Glutamatergic neuron (in vitro differentiated cells): ENCODE measurements around the gene TP53I11. TPM values are rescaled to one million over a fixed set of nuclear protein-coding genes. Genes with fewer than 3 reads are reported as not detected.

Experiments used
- DNase-seq: peaks from one replicate; pipeline ENCODE4 v3.0.0; 2022
- H3K27ac Mint-ChIP-seq: one replicate; pipeline ENCODE4 v1.8.0; 2020; ENCODE audit warnings: mild to moderate bottlenecking, mixed read lengths, inconsistent platforms; ENCODE audit not compliant: unreplicated experiment
- H3K27me3 Mint-ChIP-seq: one replicate; pipeline ENCODE4 v1.8.0; 2020; ENCODE audit warnings: mild to moderate bottlenecking, moderate library complexity, mixed read lengths, inconsistent platforms; ENCODE audit not compliant: unreplicated experiment
- H3K36me3 Mint-ChIP-seq: one replicate; pipeline ENCODE4 v1.8.0; 2020; ENCODE audit warnings: mild to moderate bottlenecking, mixed read lengths, inconsistent platforms; ENCODE audit not compliant: unreplicated experiment
- H3K4me1 Mint-ChIP-seq: one replicate; pipeline ENCODE4 v1.8.0; 2020; ENCODE audit warnings: mild to moderate bottlenecking, low read depth, mixed read lengths, inconsistent platforms; ENCODE audit not compliant: unreplicated experiment
- H3K4me3 Mint-ChIP-seq: one replicate; pipeline ENCODE4 v1.8.0; 2020; ENCODE audit warnings: mild to moderate bottlenecking, mixed read lengths, inconsistent platforms; ENCODE audit not compliant: unreplicated experiment
- H3K9me3 Mint-ChIP-seq: one replicate; pipeline ENCODE4 v1.8.0; 2020; ENCODE audit warnings: mild to moderate bottlenecking, moderate library complexity, mixed read lengths, inconsistent platforms; ENCODE audit not compliant: unreplicated experiment
- total RNA-seq: library from RNA; stranded (reverse); fragmentation: NEBNext Ultra II Directional; extraction: Animal tissue kit (Norgen Biotek cat#: 25700); gene quantifications from one replicate; pipeline ENCODE4 v1.2.1, GENCODE V29; 2021; ENCODE audit not compliant: unreplicated experiment
- TF ChIP-seq, protein P1 (sequence below): fragments of 200-600 bp; sonication (generic); IDR thresholded peaks from one replicate; pipeline ENCODE4 v1.5.0; 2021; ENCODE audit not compliant: partially characterized antibody, unreplicated experiment

Gene TP53I11
- total RNA-seq, 1 donor from 2014 or later: 420 TPM

DNA sequence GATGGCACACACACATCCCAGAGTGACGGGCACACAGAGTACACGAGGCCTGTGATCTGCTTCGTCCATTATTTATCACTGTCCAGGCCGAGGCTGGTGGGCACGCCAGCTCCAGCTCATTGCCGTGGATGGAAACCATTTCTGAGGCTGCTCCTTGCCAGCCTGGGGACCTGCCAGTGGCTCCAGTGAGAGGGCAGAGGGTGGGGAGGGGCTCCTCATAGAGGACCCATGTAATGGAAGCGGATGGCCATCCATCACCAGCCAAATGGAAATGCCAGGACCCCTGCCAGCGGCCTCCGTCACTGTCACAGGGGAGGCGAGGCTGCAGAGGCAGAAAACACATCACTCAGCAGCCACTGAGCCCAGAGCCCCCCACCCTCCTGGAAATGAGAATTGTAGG, 35.7 kb downstream of the TP53I11 start:
- H3K9me3 Mint-ChIP-seq: peaks cover 4% of the 10 kb centered on the region
- no peaks in the 10 kb centered on the region for H3K36me3 Mint-ChIP-seq
- no peak overlapping the region for H3K4me3 Mint-ChIP-seq
- no peak overlapping the region for H3K27ac Mint-ChIP-seq
- H3K27me3 Mint-ChIP-seq: peaks cover 8% of the 10 kb centered on the region
- DNase-seq: no peak
- TF ChIP-seq, protein P1, sequence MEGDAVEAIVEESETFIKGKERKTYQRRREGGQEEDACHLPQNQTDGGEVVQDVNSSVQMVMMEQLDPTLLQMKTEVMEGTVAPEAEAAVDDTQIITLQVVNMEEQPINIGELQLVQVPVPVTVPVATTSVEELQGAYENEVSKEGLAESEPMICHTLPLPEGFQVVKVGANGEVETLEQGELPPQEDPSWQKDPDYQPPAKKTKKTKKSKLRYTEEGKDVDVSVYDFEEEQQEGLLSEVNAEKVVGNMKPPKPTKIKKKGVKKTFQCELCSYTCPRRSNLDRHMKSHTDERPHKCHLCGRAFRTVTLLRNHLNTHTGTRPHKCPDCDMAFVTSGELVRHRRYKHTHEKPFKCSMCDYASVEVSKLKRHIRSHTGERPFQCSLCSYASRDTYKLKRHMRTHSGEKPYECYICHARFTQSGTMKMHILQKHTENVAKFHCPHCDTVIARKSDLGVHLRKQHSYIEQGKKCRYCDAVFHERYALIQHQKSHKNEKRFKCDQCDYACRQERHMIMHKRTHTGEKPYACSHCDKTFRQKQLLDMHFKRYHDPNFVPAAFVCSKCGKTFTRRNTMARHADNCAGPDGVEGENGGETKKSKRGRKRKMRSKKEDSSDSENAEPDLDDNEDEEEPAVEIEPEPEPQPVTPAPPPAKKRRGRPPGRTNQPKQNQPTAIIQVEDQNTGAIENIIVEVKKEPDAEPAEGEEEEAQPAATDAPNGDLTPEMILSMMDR: no peak
- H3K4me1 Mint-ChIP-seq: peaks cover 29% of the 10 kb centered on the region

DNA sequence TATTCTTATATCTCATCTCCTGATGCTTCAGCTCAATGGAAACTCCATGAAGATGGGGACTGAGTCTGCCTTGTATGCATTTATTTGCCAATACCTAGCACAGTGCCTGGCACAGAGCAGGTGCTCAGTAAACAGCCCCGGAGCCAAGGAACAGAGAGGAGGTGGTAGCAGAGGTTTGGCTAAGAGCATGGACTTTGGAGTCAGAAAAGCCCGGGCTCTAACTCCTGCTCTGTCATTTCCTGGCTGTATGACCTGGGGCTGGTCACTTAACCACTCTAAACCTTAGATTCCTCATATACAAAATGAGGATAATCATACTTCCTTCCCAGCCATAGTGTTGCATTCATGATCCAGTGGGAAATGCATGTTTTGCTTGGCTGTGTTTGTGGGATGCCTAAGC, 36.6 kb downstream of the TP53I11 start:
- Mint-ChIP-seq H3K9me3 (peaks cover 4% of the 10 kb centered on the region), H3K36me3 (no peaks in the 10 kb centered on the region), H3K27ac (no peak overlapping the region), H3K4me1 (peaks cover 33% of the 10 kb centered on the region), H3K27me3 (peaks cover 7% of the 10 kb centered on the region), H3K4me3 (no peak overlapping the region)
- DNase-seq: no peak
- TF ChIP-seq, protein P1: no peak

DNA sequence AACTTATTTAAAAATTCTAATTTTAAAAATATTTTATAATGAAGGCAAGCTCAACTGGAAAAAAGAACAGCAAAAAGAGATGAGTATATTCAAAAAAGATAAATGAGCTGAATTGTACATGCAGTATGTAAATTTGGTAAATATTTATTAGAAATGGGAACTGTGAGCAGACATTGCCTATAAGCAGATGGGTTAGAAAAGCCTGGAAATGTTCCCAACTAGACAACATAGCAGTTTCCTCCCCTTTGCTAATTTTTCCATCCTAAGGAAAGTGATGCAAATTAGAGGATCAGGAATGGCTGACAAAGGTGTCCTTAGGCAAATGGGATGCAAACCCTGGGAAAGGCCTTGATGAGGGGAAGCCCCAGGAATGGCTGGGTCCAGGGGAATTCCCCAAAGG, 37.2 kb downstream of the TP53I11 start:
- H3K9me3 Mint-ChIP-seq: peaks cover 4% of the 10 kb centered on the region
- no peak overlapping the region for H3K4me3 Mint-ChIP-seq
- peaks cover 36% of the 10 kb centered on the region for H3K4me1 Mint-ChIP-seq
- peaks cover 5% of the 10 kb centered on the region for H3K27me3 Mint-ChIP-seq
- no peak overlapping the region for H3K27ac Mint-ChIP-seq
- DNase-seq: no peak
- TF ChIP-seq, protein P1: no peak
- no peaks in the 10 kb centered on the region for H3K36me3 Mint-ChIP-seq

DNA sequence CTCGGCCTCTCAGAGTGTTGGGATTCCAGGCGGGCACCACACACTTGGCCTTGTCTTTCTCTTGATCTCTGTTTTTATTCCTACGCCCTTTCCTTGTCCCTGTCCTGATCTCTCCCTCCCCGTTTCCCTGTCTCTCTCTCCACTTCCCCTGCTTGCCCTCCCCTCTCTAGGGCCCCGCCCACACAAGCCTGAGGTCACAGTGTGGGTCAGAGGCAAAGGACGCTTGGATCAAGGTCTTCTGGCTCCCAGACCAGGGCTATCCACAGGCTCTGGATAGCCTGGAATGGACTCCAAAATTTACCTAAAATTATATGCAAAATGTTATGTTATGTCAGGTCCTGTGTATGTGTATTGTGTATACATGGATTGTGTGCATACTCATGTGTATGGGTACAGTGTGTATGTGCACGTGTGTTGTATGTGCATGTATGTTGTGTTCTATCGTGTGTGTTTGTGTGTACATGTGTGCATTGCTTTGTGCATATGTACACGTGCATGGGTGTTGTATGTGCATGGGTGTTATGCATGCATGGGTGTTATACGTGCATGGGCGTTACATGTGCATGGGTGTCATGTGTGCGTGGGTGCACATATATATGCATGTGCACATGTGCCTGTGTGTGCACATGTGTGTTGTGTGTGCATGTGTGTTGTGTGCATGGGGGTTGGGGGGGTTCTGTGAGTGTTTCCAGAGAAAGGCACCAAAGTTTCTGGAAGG, 38.3 kb downstream of the TP53I11 start:
- H3K9me3 Mint-ChIP-seq: peaks cover 4% of the 10 kb centered on the region
- no peaks in the 10 kb centered on the region for H3K36me3 Mint-ChIP-seq
- peak; percentile 50 for DNase-seq
- TF ChIP-seq, protein P1: no peak
- H3K27me3 Mint-ChIP-seq: peaks cover 6% of the 10 kb centered on the region
- peak overlapping the region; percentile 4 for H3K4me3 Mint-ChIP-seq
- peak overlapping the region; percentile 89 for H3K27ac Mint-ChIP-seq
- peaks cover 35% of the 10 kb centered on the region for H3K4me1 Mint-ChIP-seq

DNA sequence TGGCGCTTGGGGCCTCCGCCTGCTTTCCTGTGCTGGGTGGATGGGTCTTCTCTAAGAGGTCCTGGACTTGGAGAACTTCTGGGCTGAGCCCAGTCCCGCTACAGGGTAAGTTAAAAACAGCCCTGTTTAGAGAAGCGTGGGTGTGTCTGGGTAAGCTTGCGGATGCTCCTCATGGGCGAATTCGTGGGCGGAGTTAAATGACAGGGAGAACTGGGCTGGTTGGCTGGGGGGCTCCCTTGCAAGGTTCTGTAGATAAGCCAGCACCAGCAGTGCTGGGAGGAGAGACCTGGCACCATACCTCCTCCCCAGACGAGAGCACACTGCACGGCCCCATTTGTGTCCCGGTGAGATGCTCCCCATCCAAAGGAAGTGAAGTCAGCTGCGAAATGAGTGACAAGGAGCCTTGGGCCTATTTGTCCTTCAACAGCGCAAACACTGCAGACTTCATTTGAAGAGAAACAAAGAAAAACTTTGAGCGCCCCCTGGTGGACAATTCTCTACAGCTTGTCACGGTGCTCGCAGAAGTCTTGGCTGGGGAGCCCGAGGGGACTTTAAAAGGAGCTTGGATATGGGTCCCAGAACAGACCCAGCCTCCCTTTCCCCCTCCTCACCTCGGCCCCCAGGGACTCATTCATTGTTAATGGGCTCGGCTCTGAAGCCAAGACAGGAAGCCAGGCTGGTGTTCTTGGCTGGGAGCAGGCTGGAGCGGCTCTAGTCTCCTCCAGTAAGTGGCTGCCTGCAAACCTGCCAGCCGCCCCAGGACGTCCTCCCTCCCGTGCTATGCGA, 39.5 kb downstream of the TP53I11 start:
- H3K27ac Mint-ChIP-seq: peak overlapping the region; percentile 89
- TF ChIP-seq, protein P1: peak; percentile 98
- peak; percentile 87 for DNase-seq
- H3K4me1 Mint-ChIP-seq: peaks cover 38% of the 10 kb centered on the region
- no peak overlapping the region for H3K4me3 Mint-ChIP-seq
- H3K27me3 Mint-ChIP-seq: peaks cover 7% of the 10 kb centered on the region
- H3K9me3 Mint-ChIP-seq: peaks cover 4% of the 10 kb centered on the region
- H3K36me3 Mint-ChIP-seq: no peaks in the 10 kb centered on the region
